Keratinocyte (primary cell): ENCODE results near the gene STX19. TPM values are rescaled to one million over a fixed set of nuclear protein-coding genes. Genes with fewer than 3 reads are reported as not detected.

Experiments used
- DNase-seq: peaks from one replicate; pipeline ENCODE4 v3.0.0-alpha.2; 2011; ENCODE audit warnings: low read depth, missing footprints, low spot score
- FAIRE-seq: peaks from 2 replicates; lab custom pipeline; 2011; peaks lifted over from hg19 to GRCh38; lab: Jason Lieb, UNC
- H2AFZ ChIP-seq: 2 replicates; pipeline ENCODE4 v1.6.0; 2012; ENCODE audit warnings: low read length, control low read depth, inconsistent platforms; ENCODE audit not compliant: control insufficient read depth
- H3K27ac ChIP-seq: 2 replicates; pipeline ENCODE4 v1.5.1; 2011; ENCODE audit warnings: low read length; ENCODE audit not compliant: control insufficient read depth, insufficient read depth
- H3K27me3 ChIP-seq: 3 replicates; pipeline ENCODE4 v1.6.0; 2011; ENCODE audit warnings: low read length; ENCODE audit not compliant: control insufficient read depth, insufficient read depth; ENCODE audit errors: extremely low read depth
- H3K36me3 ChIP-seq, 2 experiments: 2 replicates in 1 of 2; 3 replicates in 1 of 2; pipeline ENCODE4 v1.5.1; 2011; ENCODE audit warnings: low read length in 2 of 2, mild to moderate bottlenecking in 1 of 2; ENCODE audit not compliant: control insufficient read depth in 2 of 2, insufficient read depth in 2 of 2; ENCODE audit errors: extremely low read depth in 1 of 2
- H3K4me1 ChIP-seq: 3 replicates; pipeline ENCODE4 v1.5.1; 2011; ENCODE audit warnings: low read length; ENCODE audit not compliant: control insufficient read depth, insufficient read depth; ENCODE audit errors: extremely low read depth
- H3K4me2 ChIP-seq: 3 replicates; pipeline ENCODE4 v1.6.0; 2011; ENCODE audit warnings: low read depth, low read length; ENCODE audit not compliant: control insufficient read depth, insufficient read depth; ENCODE audit errors: extremely low read depth
- H3K4me3 ChIP-seq, 3 experiments: fragments of 200-600 bp in 1 of 3; sonication (generic) in 1 of 3; 2 replicates in 2 of 3; 3 replicates in 1 of 3; pipeline ENCODE4 v1.5.1; 2011 to 2016; ENCODE audit warnings: low read length in 3 of 3, mild to moderate bottlenecking in 3 of 3, control low read depth in 2 of 3, inconsistent platforms in 1 of 3, low read depth in 1 of 3, mixed read lengths in 1 of 3, mixed run types in 1 of 3, moderate library complexity in 1 of 3; ENCODE audit not compliant: control insufficient read depth in 2 of 3, insufficient read depth in 2 of 3; ENCODE audit errors: extremely low read depth in 1 of 3
- H3K79me2 ChIP-seq: 2 replicates; pipeline ENCODE4 v1.6.0; 2012; ENCODE audit warnings: low read length; ENCODE audit not compliant: control insufficient read depth, insufficient read depth
- H3K9ac ChIP-seq: 3 replicates; pipeline ENCODE4 v1.6.0; 2011; ENCODE audit warnings: low read length; ENCODE audit not compliant: control insufficient read depth, insufficient read depth; ENCODE audit errors: extremely low read depth
- H3K9me1 ChIP-seq: 3 replicates; pipeline ENCODE4 v1.6.0; 2011; ENCODE audit warnings: low read length; ENCODE audit not compliant: control insufficient read depth, insufficient read depth; ENCODE audit errors: extremely low read depth
- H3K9me3 ChIP-seq: 2 replicates; pipeline ENCODE4 v1.5.1; 2012; ENCODE audit warnings: low read depth, low read length; ENCODE audit not compliant: control insufficient read depth
- H4K20me1 ChIP-seq: 3 replicates; pipeline ENCODE4 v1.6.0; 2011; ENCODE audit warnings: low read length; ENCODE audit not compliant: control insufficient read depth, insufficient read depth; ENCODE audit errors: extremely low read depth
- EZH2 ChIP-seq: IDR thresholded peaks from one replicate; pipeline ENCODE4 v1.6.1; 2012; ENCODE audit warnings: inconsistent platforms, mild to moderate bottlenecking, low read length, moderate library complexity
- dilution Hi-C: fragments of 300-500 bp; cut with MboI; formaldehyde crosslinking; loops from one replicate; pipeline ENCODE4 v1.7.0; 2020; ENCODE audit warnings: low sequenced_read_pairs; ENCODE audit not compliant: extremely low pct_ligation_motif_present
- polyA plus RNA-seq, 5 experiments: library from polyadenylated mRNA; depleted of rRNA in 3 of 5; stranded (reverse) in 3 of 5; stranded (forward) in 1 of 5; unstranded in 1 of 5; fragments of >200 nt; gene quantifications; 1 replicate in 1 of 5; 2 replicates in 3 of 5; 3 replicates in 1 of 5; pipeline versions ENCODE4 v1.2.1 to v1.2.3, GENCODE V29; 2011 to 2012; ENCODE audit warnings: missing spikeins in 2 of 5, low read depth in 1 of 5, low replicate concordance in 1 of 5
- TF ChIP-seq, protein P1 (sequence below), 3 experiments: IDR thresholded peaks in 1 of 3; conservative IDR thresholded peaks in 1 of 3; optimal IDR thresholded peaks in 1 of 3; 2 replicates in 2 of 3; 3 replicates in 1 of 3; pipeline versions ENCODE3 to v1.5.1; 2011; ENCODE audit warnings: low read length in 3 of 3, mild to moderate bottlenecking in 3 of 3, moderate library complexity in 2 of 3, control low read depth in 1 of 3, inconsistent platforms in 1 of 3; ENCODE audit not compliant: insufficient read depth in 2 of 3; ENCODE audit errors: extremely low read depth in 1 of 3

Gene STX19
- polyA plus RNA-seq, 1 donor (not counting 4 experiments of a cell fraction or from before 2014, with no cell fraction given) = 0.30 TPM

DNA sequence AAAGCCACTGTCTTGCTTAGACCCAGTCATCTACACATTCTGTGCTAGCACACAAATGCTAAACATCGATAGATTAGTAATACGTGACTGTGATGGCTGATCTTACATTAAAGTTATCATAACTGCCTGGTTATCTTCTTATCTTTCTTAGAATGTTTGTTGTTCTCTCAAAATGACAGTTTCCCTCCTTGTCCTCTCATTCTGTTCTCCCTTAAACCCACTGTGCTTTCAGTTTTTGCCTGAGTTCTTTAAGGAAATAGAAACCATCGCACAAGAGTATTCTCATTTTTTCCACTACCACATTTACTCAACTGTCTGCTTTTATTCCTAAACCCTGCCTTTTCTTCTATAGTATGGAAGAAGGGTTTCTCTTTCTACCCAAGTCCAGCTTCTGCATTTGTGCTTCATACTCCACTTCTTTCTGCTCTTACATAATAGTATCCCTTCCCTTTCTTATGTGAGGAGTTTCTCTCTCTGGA is 17.1 kb downstream of the STX19 start:
- FAIRE-seq (no peak), DNase-seq (no peak)
- no peaks in the 10 kb centered on the region for H3K79me2 ChIP-seq
- H3K36me3 ChIP-seq = peaks cover 0 to 1% of the 10 kb centered on the region in 2 experiments
- TF ChIP-seq EZH2 = no peak
- TF ChIP-seq, protein P1, sequence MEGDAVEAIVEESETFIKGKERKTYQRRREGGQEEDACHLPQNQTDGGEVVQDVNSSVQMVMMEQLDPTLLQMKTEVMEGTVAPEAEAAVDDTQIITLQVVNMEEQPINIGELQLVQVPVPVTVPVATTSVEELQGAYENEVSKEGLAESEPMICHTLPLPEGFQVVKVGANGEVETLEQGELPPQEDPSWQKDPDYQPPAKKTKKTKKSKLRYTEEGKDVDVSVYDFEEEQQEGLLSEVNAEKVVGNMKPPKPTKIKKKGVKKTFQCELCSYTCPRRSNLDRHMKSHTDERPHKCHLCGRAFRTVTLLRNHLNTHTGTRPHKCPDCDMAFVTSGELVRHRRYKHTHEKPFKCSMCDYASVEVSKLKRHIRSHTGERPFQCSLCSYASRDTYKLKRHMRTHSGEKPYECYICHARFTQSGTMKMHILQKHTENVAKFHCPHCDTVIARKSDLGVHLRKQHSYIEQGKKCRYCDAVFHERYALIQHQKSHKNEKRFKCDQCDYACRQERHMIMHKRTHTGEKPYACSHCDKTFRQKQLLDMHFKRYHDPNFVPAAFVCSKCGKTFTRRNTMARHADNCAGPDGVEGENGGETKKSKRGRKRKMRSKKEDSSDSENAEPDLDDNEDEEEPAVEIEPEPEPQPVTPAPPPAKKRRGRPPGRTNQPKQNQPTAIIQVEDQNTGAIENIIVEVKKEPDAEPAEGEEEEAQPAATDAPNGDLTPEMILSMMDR (optimal IDR thresholded peaks at IDR 0.05 in 1 of 3, IDR thresholded peaks at IDR 0.05 in 1 of 3, conservative IDR thresholded peaks at IDR 0.05 in 1 of 3; ENCODE audit: extremely low read depth in 1 of 3, insufficient read depth in 2 of 3, low read length in 3 of 3) = no peak
- no peaks in the 10 kb centered on the region for H3K9me3 ChIP-seq
- H4K20me1 ChIP-seq = no peaks in the 10 kb centered on the region
- H3K4me1 ChIP-seq = no peaks in the 10 kb centered on the region
- no peak overlapping the region for H3K4me2 ChIP-seq
- H2AFZ ChIP-seq = no peak overlapping the region
- no peaks in the 10 kb centered on the region for H3K9me1 ChIP-seq
- dilution Hi-C loops = no loop called here
- no peaks in the 10 kb centered on the region for H3K27me3 ChIP-seq
- no peak overlapping the region for H3K27ac ChIP-seq
- H3K4me3 ChIP-seq = no peak overlapping the region
- H3K9ac ChIP-seq = no peak overlapping the region

DNA sequence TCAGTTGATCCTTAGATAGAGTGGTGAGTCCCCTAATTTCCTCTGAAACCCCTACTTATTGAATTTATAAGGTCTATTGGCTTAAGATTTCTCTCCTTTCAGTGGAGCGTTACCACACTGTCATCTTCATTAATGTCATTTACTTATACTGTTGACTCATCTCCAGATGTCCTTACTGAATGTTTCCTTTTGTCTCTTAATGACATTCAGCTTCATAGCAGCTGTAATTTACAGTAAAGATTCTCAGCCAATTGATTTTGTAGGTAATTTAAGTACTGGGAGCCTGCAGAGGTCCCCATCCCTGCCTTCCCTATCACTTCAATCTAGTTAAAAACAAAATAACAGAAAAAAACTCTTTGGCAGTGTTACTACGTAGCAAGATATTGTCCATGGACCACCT is 18.8 kb downstream of the STX19 start:
- TF ChIP-seq, protein P1 (optimal IDR thresholded peaks at IDR 0.05 in 1 of 3, IDR thresholded peaks at IDR 0.05 in 1 of 3, conservative IDR thresholded peaks at IDR 0.05 in 1 of 3; ENCODE audit: extremely low read depth in 1 of 3, insufficient read depth in 2 of 3, low read length in 3 of 3) = no peak
- TF ChIP-seq EZH2 = no peak
- DNase-seq (no peak), FAIRE-seq (no peak)
- Histone ChIP-seq H2AFZ (no peak overlapping the region), H3K27ac (no peak overlapping the region), H3K79me2 (no peaks in the 10 kb centered on the region), H3K9me1 (no peaks in the 10 kb centered on the region), H3K4me2 (no peak overlapping the region), H3K9ac (no peak overlapping the region), H3K27me3 (no peaks in the 10 kb centered on the region), H4K20me1 (no peaks in the 10 kb centered on the region), H3K36me3 (peaks cover 0 to 1% of the 10 kb centered on the region in 2 experiments), H3K4me3 (no peak overlapping the region), H3K9me3 (no peaks in the 10 kb centered on the region), H3K4me1 (no peaks in the 10 kb centered on the region)
- dilution Hi-C loops = no loop called here
